HFFc6 (cell line): ENCODE results near the gene ADORA3. TPM values are rescaled to one million over a fixed set of nuclear protein-coding genes. Genes with fewer than 3 reads are reported as not detected.

Experiments
- DNase-seq: peaks from one replicate; pipeline ENCODE4 v3.0.0-alpha.2; 2018
- H3K27ac Mint-ChIP-seq: 2 replicates; pipeline ENCODE4 v1.8.0; 2020; ENCODE audit warnings: mild to moderate bottlenecking, mixed read lengths
- H3K27me3 Mint-ChIP-seq: 2 replicates; pipeline ENCODE4 v1.8.0; 2021; ENCODE audit warnings: mild to moderate bottlenecking, moderate library complexity, mixed read lengths; ENCODE audit not compliant: insufficient read depth
- H3K36me3 Mint-ChIP-seq: 2 replicates; pipeline ENCODE4 v1.8.0; 2021; ENCODE audit warnings: low read depth, mixed read lengths
- H3K4me1 Mint-ChIP-seq: 2 replicates; pipeline ENCODE4 v1.8.0; 2020; ENCODE audit warnings: low read depth, mixed read lengths
- H3K4me3 Mint-ChIP-seq: 2 replicates; pipeline ENCODE4 v1.8.0; 2020; ENCODE audit warnings: mild to moderate bottlenecking, moderate library complexity, mixed read lengths
- H3K9me3 Mint-ChIP-seq: 2 replicates; pipeline ENCODE4 v1.8.0; 2020; ENCODE audit warnings: mild to moderate bottlenecking, mixed read lengths
- CTCF ChIP-seq: fragments of 200-600 bp; sonication (generic); IDR thresholded peaks from 2 replicates; pipeline ENCODE4 v1.5.0; 2021; ENCODE audit warnings: antibody characterized with exemption, mild to moderate bottlenecking
- total RNA-seq, 6 experiments: library from RNA; stranded (reverse); fragmentation: NEBNext Ultra II Directional; extraction: Animal tissue kit (Norgen Biotek cat#: 25700); gene quantifications; 2 replicates in 1 of 6; 3 replicates in 5 of 6; pipeline ENCODE4 v1.2.3, GENCODE V29; 2021

Gene ADORA3
- total RNA-seq, 6 experiments from 2014 or later, result not detected

- Mint-ChIP-seq H3K9me3 (no peaks in the 10 kb centered on the region), H3K27ac (no peak overlapping the region), H3K4me1 (peaks cover 29% of the 10 kb centered on the region), H3K36me3 (no peaks in the 10 kb centered on the region), H3K4me3 (no peak overlapping the region), H3K27me3 (peaks cover 2% of the 10 kb centered on the region; the same call in 1 of the 2 replicates)
- DNase-seq, result no peak
- no peak for TF ChIP-seq CTCF
Observed at GRCh38 chr1:111512132-111512889, 8.9 kb upstream of the ADORA3 start.

GRCh38 chr1:111511370-111511769 is 7.9 kb upstream of the ADORA3 start:
- Mint-ChIP-seq H3K27ac (no peak overlapping the region), H3K9me3 (no peaks in the 10 kb centered on the region), H3K27me3 (peaks cover 2% of the 10 kb centered on the region; the same call in 1 of the 2 replicates), H3K4me3 (no peak overlapping the region), H3K4me1 (peaks cover 21% of the 10 kb centered on the region), H3K36me3 (no peaks in the 10 kb centered on the region)
- DNase-seq, result no peak
- no peak for TF ChIP-seq CTCF

- no peak for DNase-seq
- Mint-ChIP-seq H3K4me1 (peaks cover 20% of the 10 kb centered on the region), H3K9me3 (no peaks in the 10 kb centered on the region), H3K36me3 (no peaks in the 10 kb centered on the region), H3K27ac (no peak overlapping the region), H3K27me3 (no peaks in the 10 kb centered on the region; the same call in 1 of the 2 replicates), H3K4me3 (no peak overlapping the region)
- TF ChIP-seq CTCF, result no peak
Observed at GRCh38 chr1:111509997-111510375, 6.6 kb upstream of the ADORA3 start.

GRCh38 chr1:111507411-111508201 is 4.2 kb upstream of the ADORA3 start:
- Mint-ChIP-seq H3K9me3 (no peaks in the 10 kb centered on the region), H3K27ac (peak overlapping the region; percentile 94), H3K4me3 (peak overlapping the region; percentile 73), H3K27me3 (peaks cover 6% of the 10 kb centered on the region; the same call in 1 of the 2 replicates), H3K36me3 (no peaks in the 10 kb centered on the region), H3K4me1 (peaks cover 20% of the 10 kb centered on the region)
- peak; percentile 52 for DNase-seq
- no peak for TF ChIP-seq CTCF

- Mint-ChIP-seq H3K36me3 (no peaks in the 10 kb centered on the region), H3K9me3 (no peaks in the 10 kb centered on the region), H3K27ac (no peak overlapping the region), H3K4me1 (peaks cover 20% of the 10 kb centered on the region), H3K4me3 (no peak overlapping the region), H3K27me3 (peaks cover 6% of the 10 kb centered on the region; the same call in 1 of the 2 replicates)
- TF ChIP-seq CTCF, result no peak
- DNase-seq, result no peak
Observed at GRCh38 chr1:111506561-111506960, 3.1 kb upstream of the ADORA3 start.
